Neutrophil (primary cell): ENCODE measurements around the gene TENM4.

Experiments used
- H3K27ac ChIP-seq: fragments of 200-600 bp; sonication (generic); 2 replicates; pipeline ENCODE4 v1.5.1; 2016; ENCODE audit warnings: mild to moderate bottlenecking, moderate library complexity
- H3K27me3 ChIP-seq: fragments of 200-600 bp; sonication (generic); 2 replicates; pipeline ENCODE4 v1.6.0; 2016; ENCODE audit warnings: mild to moderate bottlenecking
- H3K36me3 ChIP-seq: fragments of 200-600 bp; sonication (generic); 2 replicates; pipeline ENCODE4 v1.5.1; 2017
- H3K4me1 ChIP-seq, 2 experiments: fragments of 200-600 bp in 1 of 2; sonication (generic) in 1 of 2; 1 replicate in 1 of 2; 2 replicates in 1 of 2; pipeline versions ENCODE4 v1.5.1 to v1.6.1; 2013 to 2016; ENCODE audit warnings: low read depth in 1 of 2, low read length in 1 of 2, mild to moderate bottlenecking in 1 of 2, moderate library complexity in 1 of 2; ENCODE audit not compliant: control insufficient read depth in 1 of 2, insufficient read depth in 1 of 2
- H3K4me3 ChIP-seq, 2 experiments: fragments of 200-600 bp in 1 of 2; sonication (generic) in 1 of 2; 1 replicate in 1 of 2; 2 replicates in 1 of 2; pipeline ENCODE4 v1.5.1; 2013 to 2016; ENCODE audit warnings: low read depth in 1 of 2, low read length in 1 of 2, mild to moderate bottlenecking in 1 of 2, moderate library complexity in 1 of 2
- H3K9me3 ChIP-seq: fragments of 200-600 bp; sonication (generic); 2 replicates; pipeline ENCODE4 v1.5.1; 2016
- CTCF ChIP-seq: fragments of 200-600 bp; sonication (generic); IDR thresholded peaks from 2 replicates; pipeline ENCODE4 v1.5.1; 2016; ENCODE audit warnings: antibody characterized with exemption

TENM4 gene

GRCh38 chr11:78926633-78927338, 514.0 kb downstream of the TENM4 start:
- Histone ChIP-seq H3K27me3 (peaks cover 56% of the 10 kb centered on the region), H3K27ac (no peak overlapping the region), H3K9me3 (no peaks in the 10 kb centered on the region), H3K36me3 (no peaks in the 10 kb centered on the region), H3K4me3 (no peak overlapping the region), H3K4me1 (peaks cover 0 to 13% of the 10 kb centered on the region in 2 experiments)
- TF ChIP-seq CTCF, result no peak

GRCh38 chr11:78925387-78925786, 515.4 kb downstream of the TENM4 start:
- Histone ChIP-seq H3K9me3 (no peaks in the 10 kb centered on the region), H3K4me3 (no peak overlapping the region), H3K36me3 (no peaks in the 10 kb centered on the region), H3K4me1 (peaks cover 0 to 13% of the 10 kb centered on the region in 2 experiments), H3K27ac (no peak overlapping the region), H3K27me3 (peaks cover 68% of the 10 kb centered on the region)
- no peak for TF ChIP-seq CTCF

GRCh38 chr11:78922859-78923625, 517.8 kb downstream of the TENM4 start:
- H3K4me1 ChIP-seq, result peaks cover 0 to 13% of the 10 kb centered on the region in 2 experiments
- no peak overlapping the region for H3K4me3 ChIP-seq
- H3K9me3 ChIP-seq, result no peaks in the 10 kb centered on the region
- peaks cover 62% of the 10 kb centered on the region for H3K27me3 ChIP-seq
- TF ChIP-seq CTCF, result no peak
- H3K27ac ChIP-seq, result peak overlapping the region; percentile 47
- no peaks in the 10 kb centered on the region for H3K36me3 ChIP-seq

- H3K4me3 ChIP-seq, result no peak overlapping the region
- H3K27me3 ChIP-seq, result peaks cover 47% of the 10 kb centered on the region
- no peak for TF ChIP-seq CTCF
- H3K9me3 ChIP-seq, result no peaks in the 10 kb centered on the region
- no peaks in the 10 kb centered on the region for H3K36me3 ChIP-seq
- peaks cover 0 to 13% of the 10 kb centered on the region in 2 experiments for H3K4me1 ChIP-seq
- no peak overlapping the region for H3K27ac ChIP-seq
These were observed 519.3 kb downstream of the TENM4 start for GRCh38 chr11:78921509-78921908.

- Histone ChIP-seq H3K27me3 (peaks cover 35% of the 10 kb centered on the region), H3K4me3 (no peak overlapping the region)
- no peak for TF ChIP-seq CTCF
These were observed 520.5 kb downstream of the TENM4 start for GRCh38 chr11:78920329-78920728.

More at GRCh38 chr11:78920329-78920728, 520.5 kb downstream of the TENM4 start:
- Histone ChIP-seq H3K9me3 (no peaks in the 10 kb centered on the region), H3K27ac (no peak overlapping the region), H3K36me3 (no peaks in the 10 kb centered on the region), H3K4me1 (peaks cover 0 to 13% of the 10 kb centered on the region in 2 experiments)
